NCI-H2107 treated with DMSO at 0.1 percent for 48 hours (cell line): Measurements from ENCODE around the gene ARPP21.
"Not testable (repeated sequence)": the region's sequence is repeated elsewhere in the genome, so short reads cannot be mapped to it uniquely, and the experiment has no call there.

Experiments
- DNase-seq: peaks from one replicate; lab custom pipeline; 2025; ENCODE audit not compliant: unreplicated experiment; lab: John Stamatoyannopoulos, UW

The ARPP21 gene

GRCh38 chr3:35639254-35640186, at the start of gene ARPP21:
Gene ARPP21 (plus strand): TSS chr3:35639525. CDS start chr3:35681752, 42,227 bp downstream.
- peak; percentile 6 for DNase-seq

GRCh38 chr3:35592589-35593295, 46.6 kb upstream of the ARPP21 start:
- DNase-seq: no peak

- no peak for DNase-seq
Measured at GRCh38 chr3:35594739-35595138, 44.6 kb upstream of the ARPP21 start.

- DNase-seq: no peak
Measured at GRCh38 chr3:35596335-35596995, 42.9 kb upstream of the ARPP21 start.

- DNase-seq: no peak
Measured at GRCh38 chr3:35597490-35597889, 41.8 kb upstream of the ARPP21 start.

GRCh38 chr3:35598804-35599203, 40.5 kb upstream of the ARPP21 start:
- DNase-seq: no peak

- DNase-seq: no peak
Measured at GRCh38 chr3:35601959-35602358, 37.4 kb upstream of the ARPP21 start.

GRCh38 chr3:35602395-35602936, 36.9 kb upstream of the ARPP21 start:
- no peak for DNase-seq

GRCh38 chr3:35616346-35616745, 23.0 kb upstream of the ARPP21 start:
- DNase-seq: no peak

GRCh38 chr3:35617370-35617769, 22.0 kb upstream of the ARPP21 start:
- no peak for DNase-seq

- DNase-seq: not testable (repeated sequence)
Measured at GRCh38 chr3:35620238-35620637, 19.1 kb upstream of the ARPP21 start.

GRCh38 chr3:35624698-35625097, 14.6 kb upstream of the ARPP21 start:
- DNase-seq: no peak

- DNase-seq: no peak
Measured at GRCh38 chr3:35633332-35634124, 5.8 kb upstream of the ARPP21 start.

- DNase-seq: no peak
Measured at GRCh38 chr3:35635407-35635806, 3.9 kb upstream of the ARPP21 start.

GRCh38 chr3:35635926-35636683, 3.2 kb upstream of the ARPP21 start:
- DNase-seq: no peak

GRCh38 chr3:35638251-35638979, 910 bp upstream of the ARPP21 start:
- no peak for DNase-seq

GRCh38 chr3:35638980-35639253, 408 bp upstream of the ARPP21 start:
- no peak for DNase-seq

- no peak for DNase-seq
Measured at GRCh38 chr3:35640190-35641165, 1.2 kb downstream of the ARPP21 start.
